Stomach (tissue), 9 donors: ENCODE results near the gene CCT6A. TPM values are rescaled to one million over a fixed set of nuclear protein-coding genes. Genes with fewer than 3 reads are reported as not detected.
"Not testable (repeated sequence)": the region's sequence is repeated elsewhere in the genome, so short reads cannot be mapped to it uniquely, and the experiment has no call there.

Experiments used
- DNase-seq, 2 donors: peaks; one replicate each; pipeline versions ENCODE4 v3.0.0 to v3.0.0-alpha.2; 2013 to 2019
- H3K27ac ChIP-seq, 5 donors: fragments of 200-600 bp in 4 of 5; sonication (generic) in 4 of 5; one replicate each; pipeline ENCODE4 v1.5.1; 2013 to 2019; ENCODE audit warnings: mild to moderate bottlenecking in 1 of 5, moderate library complexity in 1 of 5
- H3K27me3 ChIP-seq, 3 donors: fragments of 200-600 bp; sonication (generic); one replicate each; pipeline ENCODE4 v1.5.1; 2017 to 2019; ENCODE audit warnings: mixed run types in 1 of 3
- H3K36me3 ChIP-seq, 4 donors: fragments of 200-600 bp; sonication (generic); 1 replicate in 3 of 4; 2 replicates in 1 of 4; pipeline ENCODE4 v1.5.1; 2016 to 2019
- H3K4me1 ChIP-seq, 4 donors: fragments of 200-600 bp; sonication (generic); one replicate each; pipeline ENCODE4 v1.5.1; 2016 to 2019
- H3K4me3 ChIP-seq, 4 donors: fragments of 200-600 bp; sonication (generic) in 3 of 4; one replicate each; pipeline ENCODE4 v1.5.1; 2016 to 2019; ENCODE audit warnings: mild to moderate bottlenecking in 1 of 4
- H3K9me3 ChIP-seq, 4 donors: fragments of 200-600 bp; sonication (generic); one replicate each; pipeline ENCODE4 v1.5.1; 2016 to 2019
- EP300 ChIP-seq: sonication (generic); formaldehyde crosslinking; IDR thresholded peaks from one replicate; pipeline ENCODE4 v1.6.1; 2017; ENCODE audit warnings: antibody characterized with exemption
- POLR2A ChIP-seq, 4 donors: fragments of 450-650 bp; IDR thresholded peaks; one replicate each; pipeline ENCODE4 v1.6.1; 2016; ENCODE audit warnings: antibody characterized with exemption in 4 of 4, control low read depth in 2 of 4, mild to moderate bottlenecking in 1 of 4, moderate library complexity in 1 of 4
- POLR2AphosphoS5 ChIP-seq, 3 donors: sonication (generic); formaldehyde crosslinking; IDR thresholded peaks; one replicate each; pipeline ENCODE4 v1.6.1; 2016; ENCODE audit warnings: antibody characterized with exemption in 3 of 3
- WGBS, 5 donors: extraction: QIAGEN DNeasy Blood & Tissue Kit in 3 of 5; methylation state at CpG; one replicate each; pipeline versions ENCODE4 v1.1.5 to v1.1.7; 2013 to 2018; 5-methylcytosine and 5-hydroxymethylcytosine counted together
- intact Hi-C: fragments of 100-400 bp; cut with DNase I; formaldehyde crosslinking; loops from one replicate; pipeline ENCODE4 v1.15.1; 2023; ENCODE audit warnings: low total_unique reads
- polyA plus RNA-seq, 3 donors: library from polyadenylated mRNA; stranded (reverse); fragments of 200-250 nt; gene quantifications; one replicate each; pipeline ENCODE4 v1.2.3, GENCODE V29; 2013
- total RNA-seq, 5 donors: library from RNA; depleted of rRNA; stranded (reverse); fragments of >200 nt; gene quantifications; one replicate each; pipeline versions ENCODE4 v1.1.0 to v1.2.3, GENCODE V29; 2014 to 2016
- TF ChIP-seq, protein P1 (sequence below), 7 experiments: fragments of 450-650 bp in 4 of 7; fragments of 200-600 bp in 3 of 7; sonication (generic) in 3 of 7; IDR thresholded peaks; one replicate each; pipeline ENCODE4 v1.5.1; 2016 to 2019; ENCODE audit warnings: antibody characterized with exemption in 7 of 7, control low read depth in 2 of 7, mild to moderate bottlenecking in 1 of 7
- donor health status: healthy with polysubstance abuse.
- donor health status: Bipolar disorder and iron deficiency.
- donor health status: healthy.

Gene CCT6A
- total and polyA plus RNA-seq, 8 donors = 36.8 to 200 (median 102) TPM

DNA sequence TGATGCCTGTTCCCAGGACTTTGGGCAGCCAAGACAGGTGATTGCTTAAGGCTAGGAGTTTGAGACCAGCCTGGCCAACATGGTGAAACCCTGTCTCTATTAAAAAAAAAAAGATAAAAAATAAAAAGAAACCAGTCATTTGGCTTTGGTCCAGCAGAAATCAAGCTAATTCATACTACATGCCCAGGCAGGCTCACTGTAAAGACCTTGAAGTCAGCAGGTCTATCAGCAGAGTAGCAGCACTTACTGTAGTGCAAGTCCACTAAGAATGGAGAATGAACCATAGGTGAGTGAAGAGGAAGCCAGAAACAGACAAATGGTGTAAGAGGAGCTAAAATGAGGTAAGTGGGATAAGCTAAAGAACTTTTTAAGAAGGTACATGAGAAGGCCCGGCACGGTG is 25.0 kb upstream of the CCT6A start:
- Histone ChIP-seq H3K9me3 (no peaks in the 10 kb centered on the region), H3K4me3 (no peak overlapping the region), H3K36me3 (peaks cover 0 to 21% (median 5%) of the 10 kb centered on the region in 4 donors), H3K4me1 (peaks cover 0 to 9% (median under 1%) of the 10 kb centered on the region in 4 donors), H3K27ac (no peak overlapping the region), H3K27me3 (no peaks in the 10 kb centered on the region)
- 74 to 100% (median 86%) methylated on average over 1 to 2 of the region's 2 CpGs for WGBS, 5 donors
- intact Hi-C loops = no loop called here
- no peak for DNase-seq
- TF ChIP-seq EP300 (no peak), POLR2AphosphoS5 (IDR thresholded peaks at IDR 0.05) (no peak), POLR2A (IDR thresholded peaks at IDR 0.05) (no peak)
- TF ChIP-seq, protein P1, sequence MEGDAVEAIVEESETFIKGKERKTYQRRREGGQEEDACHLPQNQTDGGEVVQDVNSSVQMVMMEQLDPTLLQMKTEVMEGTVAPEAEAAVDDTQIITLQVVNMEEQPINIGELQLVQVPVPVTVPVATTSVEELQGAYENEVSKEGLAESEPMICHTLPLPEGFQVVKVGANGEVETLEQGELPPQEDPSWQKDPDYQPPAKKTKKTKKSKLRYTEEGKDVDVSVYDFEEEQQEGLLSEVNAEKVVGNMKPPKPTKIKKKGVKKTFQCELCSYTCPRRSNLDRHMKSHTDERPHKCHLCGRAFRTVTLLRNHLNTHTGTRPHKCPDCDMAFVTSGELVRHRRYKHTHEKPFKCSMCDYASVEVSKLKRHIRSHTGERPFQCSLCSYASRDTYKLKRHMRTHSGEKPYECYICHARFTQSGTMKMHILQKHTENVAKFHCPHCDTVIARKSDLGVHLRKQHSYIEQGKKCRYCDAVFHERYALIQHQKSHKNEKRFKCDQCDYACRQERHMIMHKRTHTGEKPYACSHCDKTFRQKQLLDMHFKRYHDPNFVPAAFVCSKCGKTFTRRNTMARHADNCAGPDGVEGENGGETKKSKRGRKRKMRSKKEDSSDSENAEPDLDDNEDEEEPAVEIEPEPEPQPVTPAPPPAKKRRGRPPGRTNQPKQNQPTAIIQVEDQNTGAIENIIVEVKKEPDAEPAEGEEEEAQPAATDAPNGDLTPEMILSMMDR (IDR thresholded peaks at IDR 0.05) = no peak

DNA sequence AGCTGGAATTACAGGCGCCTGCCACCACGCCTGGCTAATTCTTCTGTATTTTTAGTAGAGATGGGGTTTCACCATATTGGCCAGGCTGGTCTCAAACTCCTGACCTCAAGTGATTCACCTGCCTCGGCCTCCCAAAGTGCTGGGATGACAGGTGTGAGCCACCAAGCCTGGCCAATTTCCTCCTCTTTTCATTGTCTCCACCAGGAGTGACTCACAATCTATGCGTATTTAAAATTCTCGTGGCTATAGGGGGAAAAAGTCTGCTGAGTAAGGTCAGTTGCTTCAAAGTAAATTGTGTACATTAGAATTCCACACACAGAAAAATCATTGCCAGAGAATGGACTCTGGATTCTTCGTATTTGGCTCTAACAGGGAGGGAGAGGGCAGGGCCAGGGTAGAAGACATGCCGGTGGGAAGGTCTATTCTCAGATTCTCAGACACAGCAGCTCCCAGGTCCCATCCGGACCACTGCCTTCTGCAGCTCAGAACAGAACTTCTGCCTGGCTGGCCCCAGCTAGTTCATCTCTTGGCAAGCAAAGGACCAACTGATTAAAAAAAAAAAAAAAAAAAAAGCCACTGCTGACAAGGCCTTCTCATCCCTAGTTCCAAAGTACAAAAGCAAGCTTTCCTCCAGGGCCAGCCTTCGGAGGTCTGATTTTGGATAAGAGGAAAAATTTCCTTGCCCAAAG is 22.5 kb upstream of the CCT6A start:
- DNase-seq = peak in 1 of 2 donors; percentile 24
- WGBS, 5 donors = 49 to 64% (median 56%) methylated on average over 9 of the region's 9 CpGs
- H3K27me3 ChIP-seq = no peaks in the 10 kb centered on the region
- intact Hi-C loops = no loop called here
- H3K4me1 ChIP-seq = peaks cover 6 to 26% (median 13%) of the 10 kb centered on the region in 4 donors
- peak overlapping the region in 4 of 5 donors; percentile 17 to 48 (median 42) for H3K27ac ChIP-seq
- H3K4me3 ChIP-seq = no peak overlapping the region
- TF ChIP-seq POLR2A (IDR thresholded peaks at IDR 0.05) = no peak
- TF ChIP-seq, protein P1 (IDR thresholded peaks at IDR 0.05) = no peak
- no peak for TF ChIP-seq POLR2AphosphoS5 (IDR thresholded peaks at IDR 0.05)
- peaks cover 0 to 12% (median 5%) of the 10 kb centered on the region in 4 donors for H3K36me3 ChIP-seq
- no peaks in the 10 kb centered on the region for H3K9me3 ChIP-seq

DNA sequence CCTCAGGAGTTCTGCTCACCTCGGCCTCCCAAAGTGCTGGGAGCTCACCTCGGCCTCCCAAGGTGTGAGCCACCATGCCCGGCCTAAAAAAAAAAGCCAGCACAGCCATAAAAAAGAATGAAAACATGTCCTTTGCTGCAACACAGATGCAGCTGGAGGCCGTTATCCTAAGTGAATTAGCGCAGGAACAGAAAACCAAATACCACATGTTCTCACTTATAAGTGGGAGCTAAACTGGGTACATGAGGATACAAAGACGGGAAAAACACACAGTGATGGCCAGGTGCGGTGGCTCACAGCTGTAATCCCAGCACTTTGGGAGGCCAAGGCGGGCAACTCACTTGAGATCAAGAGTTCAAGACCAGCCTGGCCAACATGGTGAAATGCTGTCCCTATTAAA is 21.2 kb upstream of the CCT6A start:
- Histone ChIP-seq H3K27ac (peak overlapping the region in 2 of 5 donors; percentile 36 to 41), H3K36me3 (peaks cover 0 to 11% (median 4%) of the 10 kb centered on the region in 4 donors), H3K9me3 (no peaks in the 10 kb centered on the region), H3K4me1 (peaks cover 6 to 26% (median 18%) of the 10 kb centered on the region in 4 donors), H3K27me3 (no peaks in the 10 kb centered on the region), H3K4me3 (no peak overlapping the region)
- intact Hi-C loops = no loop called here
- TF ChIP-seq POLR2AphosphoS5 (IDR thresholded peaks at IDR 0.05) (no peak), EP300 (no peak), POLR2A (IDR thresholded peaks at IDR 0.05) (no peak)
- TF ChIP-seq, protein P1 (IDR thresholded peaks at IDR 0.05) = no peak
- 93 to 97% (median 96%) methylated on average over 8 of the region's 8 CpGs for WGBS, 5 donors
- no peak for DNase-seq

DNA sequence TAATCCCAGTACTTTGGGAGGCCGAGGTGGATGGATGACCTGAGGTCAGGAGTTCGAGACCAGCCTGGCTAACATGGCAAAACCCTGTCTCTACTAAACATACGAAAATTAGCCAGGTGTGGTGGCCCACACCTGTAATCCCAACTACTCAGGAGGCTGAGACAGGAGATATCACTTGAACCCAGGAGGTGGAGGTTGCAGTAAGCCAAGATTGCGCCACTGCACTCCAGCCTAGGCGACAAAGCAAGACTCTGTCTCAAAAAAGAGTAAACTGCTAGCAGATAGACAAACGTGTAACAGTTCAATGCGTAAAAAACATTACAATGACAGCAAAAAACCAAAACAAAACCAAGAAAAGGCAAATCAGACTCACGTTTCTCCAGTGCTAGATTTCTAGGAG is 20.0 kb upstream of the CCT6A start:
- DNase-seq, H3K27me3 ChIP-seq, H3K9me3 ChIP-seq, H3K36me3 ChIP-seq, H3K4me3 ChIP-seq, intact Hi-C loops: not testable (repeated sequence)
- H3K27ac ChIP-seq = peak overlapping the region in 2 of 5 donors; percentile 9 to 49
- H3K4me1 ChIP-seq = peaks cover 6 to 26% (median 18%) of the 10 kb centered on the region in 4 donors
- 65 to 81% (median 73%) methylated on average over 8 of the region's 8 CpGs for WGBS, 5 donors

DNA sequence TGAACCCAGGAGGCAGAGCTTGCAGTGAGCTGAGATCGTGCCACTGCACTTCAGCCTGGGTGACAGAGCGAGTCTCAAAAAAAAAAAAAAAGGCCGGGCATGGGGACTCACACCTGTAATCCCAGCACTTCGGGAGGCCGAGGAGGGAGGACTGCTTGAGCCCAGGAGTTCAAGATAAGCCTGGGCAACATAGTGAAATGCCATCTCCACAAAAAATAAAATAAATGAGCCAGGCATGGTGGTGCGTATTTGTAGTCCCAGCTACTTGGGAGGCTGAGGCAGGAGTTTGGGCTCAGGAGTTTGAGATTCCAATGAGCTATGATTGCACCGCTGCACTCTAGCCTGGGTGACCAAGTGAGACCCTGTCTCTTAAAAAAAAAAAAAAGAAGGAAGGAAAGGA is 19.0 kb upstream of the CCT6A start:
- H3K27ac ChIP-seq = peak overlapping the region in 1 of 5 donors; percentile 49
- H3K9me3 ChIP-seq, H3K27me3 ChIP-seq, H3K4me3 ChIP-seq, DNase-seq, H3K36me3 ChIP-seq, intact Hi-C loops: not testable (repeated sequence)
- H3K4me1 ChIP-seq = peaks cover 6 to 26% (median 18%) of the 10 kb centered on the region in 4 donors
- WGBS, 5 donors = 90 to 97% (median 94%) methylated on average over 7 of the region's 7 CpGs
